Stimulated activated CD4-positive, alpha-beta T cell treated with anti-CD3 and anti-CD28 coated beads, Interleukin-1b, Interleukin-23, amount 100 ng/mL, for 1 hour (primary cell): ENCODE results near the gene ACTN1.

ENCODE experiments used
- DNase-seq, 2 donors: peaks; one replicate each; pipeline ENCODE4 v3.0.0-alpha.2; 2020; ENCODE audit warnings: low read depth in 2 of 2

The ACTN1 gene

DNA sequence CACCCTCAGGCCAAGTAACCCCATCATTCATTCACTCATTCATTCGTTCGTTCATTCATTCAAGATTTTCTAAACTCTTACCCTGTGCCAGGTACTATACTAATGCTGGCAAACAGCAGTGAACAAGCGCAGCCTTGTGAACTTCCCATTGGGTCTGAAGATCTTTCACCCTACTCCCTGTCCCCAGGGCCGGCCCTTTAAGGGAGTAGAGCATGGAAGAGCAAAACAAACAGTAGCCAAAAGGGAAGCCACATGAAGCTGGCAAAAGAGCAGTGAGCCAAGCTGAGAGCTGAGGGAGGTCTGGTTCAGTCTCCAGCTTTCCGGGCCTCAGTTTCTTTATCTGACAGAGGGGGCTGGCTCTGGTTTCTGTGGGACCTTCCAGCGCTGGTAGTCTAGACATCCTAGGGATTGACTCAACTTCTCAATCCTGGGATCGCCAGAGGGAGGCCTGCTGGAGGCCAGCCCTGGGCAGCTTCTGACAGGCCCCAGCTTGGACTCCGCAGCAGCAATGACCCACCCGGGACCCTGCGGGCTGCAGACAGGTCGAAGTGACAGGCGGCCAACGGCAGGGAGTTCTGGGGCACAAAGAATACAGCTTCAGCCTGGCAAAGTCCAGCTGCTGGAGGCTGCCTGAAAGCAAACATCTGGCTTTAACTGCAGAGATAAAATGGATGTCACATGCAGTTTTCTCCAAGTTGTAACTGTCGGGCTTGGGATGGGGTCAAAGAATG lies 27.1 kb downstream of the ACTN1 start:
- DNase-seq = no peak

DNA sequence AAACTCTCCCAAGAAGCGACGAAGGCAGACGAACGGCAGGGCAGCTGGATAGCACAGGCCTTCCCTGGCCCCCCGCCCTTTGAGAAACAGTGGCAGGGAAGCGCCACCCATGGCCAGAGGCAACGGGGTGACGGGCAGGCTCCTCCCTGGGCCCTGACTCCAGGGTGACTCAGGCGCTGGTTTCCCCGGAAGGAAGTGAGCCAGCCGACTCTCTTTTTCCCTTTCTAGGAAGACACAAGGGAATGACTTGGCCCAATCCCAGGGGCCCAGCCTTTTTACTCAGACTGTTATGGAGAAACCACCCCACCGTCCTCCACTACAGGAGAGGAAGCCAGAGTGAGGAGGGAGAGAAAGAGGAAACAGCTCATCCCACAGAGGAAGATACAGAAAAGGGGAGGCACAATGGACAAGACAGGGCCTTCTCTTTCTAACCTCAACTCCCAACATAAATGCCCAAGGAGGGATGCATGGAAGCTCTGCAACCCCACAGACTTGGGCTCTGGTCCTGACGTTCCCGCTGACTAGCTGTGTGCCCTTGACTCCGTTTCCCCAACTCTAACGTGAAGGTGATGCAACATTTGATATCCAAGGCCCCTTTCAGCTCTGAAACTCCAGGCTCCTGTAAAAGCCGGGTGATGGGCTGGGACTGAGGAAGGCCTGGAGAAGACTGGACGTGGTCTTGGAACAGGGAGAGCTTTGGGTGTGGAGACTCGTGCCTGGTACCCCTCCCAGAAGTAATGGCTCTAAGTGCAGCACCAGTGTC lies 27.9 kb downstream of the ACTN1 start:
- no peak for DNase-seq

DNA sequence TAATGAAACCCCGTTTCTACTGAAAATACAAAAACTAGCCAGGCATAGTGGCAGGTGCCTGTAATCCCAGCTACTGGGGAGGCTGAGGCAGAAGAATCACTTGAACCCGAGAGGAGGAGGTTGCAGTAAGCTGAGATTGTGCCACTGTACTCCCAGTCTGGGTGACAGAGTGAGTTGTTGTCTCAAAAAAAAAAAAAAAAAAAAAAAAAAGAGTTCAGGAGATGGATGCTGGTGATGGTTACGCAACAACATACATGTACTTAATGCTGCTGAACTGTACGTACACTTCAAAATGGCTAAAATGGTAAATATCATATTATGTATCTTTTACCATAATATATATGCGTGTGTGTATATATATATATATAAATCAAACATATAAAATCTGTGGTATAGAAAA lies 29.0 kb downstream of the ACTN1 start:
- DNase-seq = no peak

DNA sequence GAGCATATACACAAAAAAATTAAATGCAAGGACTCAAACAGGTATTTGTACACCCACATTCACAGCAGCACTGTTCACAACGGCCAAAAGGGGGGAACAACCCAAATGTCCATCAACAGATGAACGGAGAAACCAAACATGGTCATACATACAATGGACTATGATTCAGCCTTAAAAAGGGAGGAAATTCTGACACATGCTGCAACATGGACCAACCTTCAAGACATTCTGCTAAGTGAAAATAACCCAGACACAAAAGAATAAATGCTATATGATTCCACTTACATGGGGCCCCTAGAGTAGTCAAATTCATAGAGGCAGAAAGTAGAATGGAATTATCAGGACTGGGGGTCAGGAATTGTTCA lies 29.5 kb downstream of the ACTN1 start:
- DNase-seq = no peak

DNA sequence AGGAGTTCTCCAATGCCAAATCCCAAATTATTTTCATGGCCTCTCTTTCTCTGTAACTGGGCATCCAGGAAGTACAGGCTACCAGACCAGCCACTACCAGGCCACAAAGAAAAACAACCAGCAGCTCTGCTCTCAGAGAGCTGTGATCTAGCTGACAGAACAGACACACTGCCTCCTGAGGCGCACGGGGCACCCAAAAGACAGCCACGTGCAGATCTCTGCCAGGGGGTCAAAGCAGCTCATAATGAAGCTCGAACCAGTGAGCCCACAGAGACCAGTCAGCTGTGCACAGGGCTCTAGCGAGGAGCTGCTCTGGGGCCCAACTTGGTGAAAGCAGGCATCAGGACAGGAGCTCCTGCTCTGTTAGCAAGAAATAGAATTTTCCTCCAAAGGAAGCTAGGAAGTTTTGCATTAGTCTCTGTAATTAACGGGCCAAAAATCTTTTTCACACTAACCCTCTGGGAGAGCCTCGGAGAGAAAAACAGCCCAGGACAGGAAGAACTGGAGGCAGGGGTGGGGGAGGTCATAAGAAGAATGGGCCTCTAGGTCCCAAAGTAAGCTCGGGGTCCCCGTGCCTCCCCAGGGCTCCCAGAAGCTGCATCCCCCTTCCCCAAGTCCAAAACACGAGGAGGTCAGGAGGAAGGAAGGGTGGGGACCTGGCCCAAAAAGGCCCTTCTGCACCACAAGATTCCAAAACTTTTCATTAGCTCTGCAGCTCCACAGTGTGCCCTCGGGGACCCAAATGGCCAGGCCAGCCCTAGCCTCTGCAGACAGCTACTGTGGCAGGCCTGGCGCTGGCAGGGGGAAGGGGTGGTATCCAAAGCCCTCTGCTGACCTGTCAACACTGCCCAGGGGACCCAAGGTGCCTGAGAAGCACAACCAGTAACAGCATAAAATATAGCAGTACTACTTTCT lies 30.2 kb downstream of the ACTN1 start:
- no peak for DNase-seq

DNA sequence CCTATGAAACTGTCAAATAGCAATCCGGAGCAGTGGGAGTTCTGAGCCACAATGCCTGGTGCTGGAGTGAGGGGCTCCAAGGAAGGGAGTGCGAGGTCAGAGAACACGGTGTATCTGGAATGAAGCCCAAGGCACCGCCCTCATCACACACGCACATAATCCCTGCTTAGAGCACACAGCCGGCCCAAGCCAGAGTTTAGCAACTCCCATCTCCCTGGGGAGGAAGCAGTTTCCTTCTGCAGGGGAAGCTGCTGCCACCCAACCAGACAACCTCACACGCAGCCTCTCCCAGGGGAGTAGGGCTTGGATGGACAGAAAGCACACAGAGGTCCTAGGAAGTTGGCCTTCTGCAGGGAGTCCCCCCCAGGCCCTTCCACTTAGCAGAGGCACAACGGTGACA lies 31.3 kb downstream of the ACTN1 start:
- no peak for DNase-seq

DNA sequence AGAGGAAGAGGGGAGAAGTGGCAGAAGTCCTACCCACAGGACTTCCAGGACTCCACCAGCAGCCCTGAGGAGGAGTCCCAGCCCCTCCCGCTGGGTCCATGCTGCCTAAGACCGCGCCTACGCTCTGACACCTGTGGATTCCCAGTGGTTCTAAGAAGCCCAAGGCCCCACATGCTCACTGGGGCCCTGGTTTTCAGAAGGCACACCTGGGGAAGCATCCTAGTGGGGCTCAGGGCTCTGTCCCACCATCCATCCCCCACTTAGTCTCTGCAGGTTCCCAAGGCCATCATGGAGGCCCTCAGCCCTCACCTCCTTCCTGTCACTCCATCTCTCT lies 32.6 kb downstream of the ACTN1 start:
- DNase-seq = no peak

DNA sequence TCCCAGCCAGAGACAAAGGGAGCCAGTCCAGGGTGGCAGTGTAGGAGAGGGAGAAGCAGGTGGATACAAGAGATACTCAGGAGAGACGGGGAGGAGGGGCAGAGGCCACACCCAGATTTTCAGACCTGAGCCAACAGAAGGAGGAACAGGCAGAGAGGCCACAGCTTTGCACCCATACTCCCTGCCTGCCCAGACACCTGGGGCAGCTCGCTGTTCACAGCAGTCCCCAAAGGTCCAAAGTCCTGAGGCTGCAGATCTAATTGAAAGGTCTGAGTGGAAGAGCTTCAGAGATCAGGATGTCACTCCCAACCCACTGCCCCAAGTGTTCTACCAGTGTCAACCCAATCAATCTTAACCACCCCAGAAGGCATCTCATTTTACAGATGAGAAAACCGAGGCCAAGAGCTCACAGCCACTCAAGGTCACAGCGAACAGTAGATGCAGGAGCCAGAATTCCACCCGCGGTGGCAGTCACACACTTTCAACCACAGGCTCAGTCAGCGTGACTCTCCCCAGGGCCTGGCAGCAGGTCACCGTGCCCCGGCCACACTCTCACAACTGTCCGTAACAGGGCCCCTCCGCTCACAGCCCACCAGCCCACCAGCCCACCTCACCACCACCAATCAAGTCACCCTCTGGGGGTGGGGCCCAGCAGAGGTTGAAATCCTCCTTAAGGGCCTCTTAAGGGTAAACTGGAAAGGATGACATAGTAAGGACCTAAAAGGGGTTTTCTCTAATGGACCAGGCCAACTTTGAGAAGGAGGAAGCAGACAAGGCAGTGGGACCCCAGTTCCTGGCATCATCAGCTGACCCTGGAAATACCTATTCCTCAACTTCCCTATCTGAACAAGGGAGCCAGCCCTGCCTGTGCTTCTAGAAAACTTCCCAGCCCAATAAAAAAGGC lies 33.3 kb downstream of the ACTN1 start:
- no peak for DNase-seq

DNA sequence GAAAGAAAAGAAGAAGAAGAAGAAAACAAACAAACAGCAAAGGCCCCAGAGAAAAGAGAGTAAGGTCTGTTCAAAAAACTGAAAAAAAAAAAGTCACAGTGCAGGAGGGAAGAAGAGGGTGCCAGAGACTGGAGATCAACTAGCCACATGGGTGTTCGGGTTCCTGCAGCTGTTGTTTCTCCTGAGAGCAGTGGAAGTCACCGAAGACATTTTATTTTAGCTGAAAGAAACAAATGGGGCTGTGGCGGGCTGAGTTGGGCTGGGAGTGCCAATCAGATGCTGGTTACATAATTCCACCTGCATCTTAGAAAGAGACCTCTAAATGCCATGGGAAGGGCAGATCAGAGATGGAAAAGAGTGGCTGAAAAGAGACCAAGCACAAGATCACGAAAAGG lies 33.9 kb downstream of the ACTN1 start:
- DNase-seq = no peak

DNA sequence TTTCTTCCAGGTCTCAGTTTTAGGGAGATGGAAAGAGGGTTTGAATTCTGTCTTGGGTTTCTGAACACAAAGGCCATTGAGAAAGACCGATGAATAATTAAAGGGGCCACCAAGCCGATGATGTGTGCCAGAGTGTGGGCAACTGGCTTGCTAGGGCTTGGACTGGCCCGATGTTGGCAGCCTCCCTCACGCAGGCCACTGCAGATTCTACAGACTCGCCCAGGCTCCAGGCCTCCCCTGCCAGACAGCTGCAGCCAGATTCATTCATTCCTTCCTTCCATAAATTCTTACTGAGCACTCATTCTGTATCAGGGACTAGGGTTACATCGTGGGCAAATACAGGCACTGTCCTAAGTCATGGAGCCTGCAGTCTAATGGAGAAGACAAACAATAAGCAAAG lies 34.9 kb downstream of the ACTN1 start:
- no peak for DNase-seq

DNA sequence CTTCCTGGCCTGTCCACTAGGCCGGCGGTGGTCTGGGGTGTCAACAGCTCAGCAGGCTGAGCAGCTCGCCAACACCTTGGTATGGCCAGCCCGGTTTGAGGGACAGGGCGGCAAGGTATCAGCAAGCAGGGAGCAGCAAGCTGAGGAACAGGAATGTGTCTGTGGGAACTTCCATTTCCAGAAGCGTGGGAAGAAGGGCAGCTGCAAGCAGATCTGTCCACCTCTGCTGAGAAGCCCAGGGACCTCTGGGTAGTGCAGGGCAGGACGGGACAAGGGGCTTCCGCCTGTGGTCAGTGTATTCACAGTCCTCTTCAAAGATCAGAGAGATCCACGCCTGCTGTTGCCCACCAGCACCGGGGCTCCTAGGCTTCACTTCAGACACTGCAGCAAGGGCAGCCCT lies 36.0 kb downstream of the ACTN1 start:
- no peak for DNase-seq

DNA sequence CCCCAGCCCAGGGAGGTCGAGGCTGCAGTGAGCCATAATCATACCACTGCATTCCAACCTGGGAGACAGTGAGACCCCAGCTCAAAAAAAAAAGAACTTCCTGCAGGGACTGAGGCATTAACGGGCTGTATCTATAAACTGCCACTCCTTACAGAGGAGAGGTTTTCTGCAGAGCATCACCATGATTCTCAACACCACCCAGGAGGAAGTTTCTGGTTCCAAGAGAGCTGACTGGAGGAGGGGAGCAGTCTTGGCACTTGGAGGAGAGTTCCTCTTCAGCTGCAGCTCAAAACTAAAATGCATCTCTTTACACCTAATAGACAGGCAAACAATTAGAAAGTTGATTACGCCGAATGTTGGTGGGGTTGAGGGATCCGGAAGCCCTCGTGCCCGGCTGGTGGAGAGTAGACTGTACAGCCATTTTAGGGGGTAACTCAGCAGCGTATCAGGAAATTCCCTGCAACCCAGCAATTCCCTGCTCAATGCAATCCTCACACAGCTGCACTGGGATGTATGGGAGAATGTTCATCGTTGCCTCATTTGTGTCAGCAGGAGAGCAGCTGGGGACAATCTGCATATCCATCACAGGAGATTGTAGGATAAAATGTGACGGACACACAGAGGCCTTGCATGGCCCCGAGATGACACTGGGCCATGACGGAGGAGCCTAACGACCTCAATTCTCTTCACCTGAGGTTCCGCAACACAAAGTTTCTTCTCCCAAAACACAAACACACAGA lies 36.6 kb downstream of the ACTN1 start:
- no peak for DNase-seq

DNA sequence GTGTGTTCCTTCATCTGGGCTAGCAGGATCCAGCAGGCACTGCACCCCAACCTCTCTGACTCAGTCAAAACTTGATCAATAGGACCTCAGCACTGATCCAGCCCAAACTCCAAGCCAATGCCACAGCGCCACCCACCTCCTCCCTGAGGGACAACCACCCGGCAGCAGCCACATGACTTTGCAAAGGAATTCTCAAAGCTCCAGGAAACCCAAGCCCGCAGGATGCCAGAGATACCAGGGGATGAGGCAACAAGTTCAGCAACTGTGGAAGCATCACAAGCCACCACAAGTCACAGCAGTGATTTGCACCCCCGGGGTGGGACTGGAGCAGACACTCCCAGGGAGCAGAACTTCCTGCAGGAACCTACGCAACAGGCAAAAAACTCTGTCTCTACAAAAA lies 37.3 kb downstream of the ACTN1 start:
- DNase-seq = no peak

DNA sequence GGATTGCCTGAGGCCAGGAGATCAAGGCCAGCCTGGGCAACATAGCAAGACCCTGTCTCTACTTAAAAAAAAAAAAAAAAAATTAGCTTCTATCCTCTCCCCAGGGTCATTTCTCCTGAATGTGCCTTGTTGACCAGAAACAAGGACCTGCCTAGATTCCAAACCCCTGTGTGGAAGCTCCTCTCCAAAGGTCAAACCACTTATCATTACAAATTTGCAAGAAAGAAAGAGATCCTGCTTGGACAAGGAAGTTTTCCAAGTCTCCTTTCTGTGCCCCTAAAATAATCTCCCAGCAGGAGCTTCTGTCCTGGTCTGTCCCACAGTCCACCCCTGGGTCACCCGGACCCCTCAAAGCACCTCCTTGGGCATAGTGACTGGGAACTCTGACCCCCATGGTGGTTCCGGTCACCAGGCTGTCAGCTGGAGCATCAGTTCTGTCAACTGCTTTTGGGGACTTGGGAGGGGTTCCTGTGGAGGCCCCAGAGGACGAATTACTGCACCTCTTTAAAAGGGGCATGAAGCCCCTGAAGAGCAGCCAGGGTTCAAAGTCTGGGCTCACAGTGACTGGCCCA lies 38.4 kb downstream of the ACTN1 start:
- no peak for DNase-seq

DNA sequence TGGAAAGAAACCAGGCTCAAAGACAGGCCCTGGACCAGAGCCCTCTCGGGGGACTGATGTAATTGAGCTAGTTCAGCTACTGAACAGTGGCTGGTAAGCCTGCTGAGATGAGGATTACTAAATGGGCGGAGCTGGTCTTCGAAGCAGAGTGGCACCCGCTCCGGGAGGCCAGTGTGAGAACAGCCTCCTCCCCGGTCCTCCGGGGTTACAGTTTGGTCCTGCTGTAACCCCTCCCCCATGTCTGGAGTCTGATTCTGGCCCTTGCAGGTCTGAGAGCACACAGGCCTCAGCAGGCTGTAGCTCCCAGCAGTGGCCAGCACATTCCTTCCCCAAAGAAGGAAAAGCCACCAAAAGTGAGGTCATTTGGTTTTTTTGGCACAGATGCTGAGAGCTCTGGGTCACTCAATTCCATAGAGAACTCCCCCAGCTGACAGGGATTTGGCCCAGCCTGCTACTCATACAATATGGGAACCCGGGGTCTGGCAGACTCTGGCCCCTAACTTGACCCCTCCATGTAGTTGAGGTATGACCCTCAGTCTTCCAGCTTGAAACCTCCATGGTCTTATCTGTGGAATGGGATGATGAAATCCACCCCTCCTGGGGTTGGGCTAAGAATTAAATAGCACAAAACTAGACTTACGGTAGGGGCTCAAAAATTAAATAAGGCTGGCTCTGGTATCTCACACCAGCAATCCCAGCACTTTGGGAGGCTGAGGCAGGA lies 39.0 kb downstream of the ACTN1 start:
- DNase-seq = no peak

DNA sequence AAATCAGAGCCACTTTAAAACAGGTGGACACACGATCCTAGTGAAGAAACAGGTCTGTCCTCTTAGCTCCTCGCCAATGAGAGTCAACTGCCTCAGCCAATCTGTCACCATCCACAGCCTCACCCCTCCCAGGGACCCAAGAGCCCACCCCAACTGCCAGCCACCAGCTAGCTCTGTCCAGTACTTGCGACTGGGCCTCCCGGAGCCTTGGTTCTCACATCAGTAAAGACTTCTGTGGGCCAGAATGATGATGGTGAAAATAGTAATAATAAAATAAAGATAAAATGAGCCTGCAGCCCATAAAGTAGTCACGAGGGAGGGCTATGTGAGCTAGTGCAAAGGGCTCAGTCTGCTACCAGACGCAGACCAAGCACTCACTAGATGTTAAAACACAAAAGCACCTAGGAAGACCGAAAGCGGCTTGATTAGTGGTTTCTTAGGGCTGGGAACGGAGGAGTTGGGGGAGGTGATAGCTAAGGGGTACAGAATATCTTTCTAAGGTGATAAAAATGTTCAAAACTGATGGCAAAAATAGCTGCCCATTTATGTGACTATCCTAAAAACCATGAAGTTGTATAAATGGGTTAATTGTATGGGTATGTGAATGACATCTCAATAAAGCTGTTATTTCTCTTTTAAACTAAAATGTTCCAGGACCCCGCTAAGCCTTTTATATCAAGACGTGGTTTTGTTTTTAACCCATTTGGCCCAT lies 39.8 kb downstream of the ACTN1 start:
- DNase-seq = no peak

DNA sequence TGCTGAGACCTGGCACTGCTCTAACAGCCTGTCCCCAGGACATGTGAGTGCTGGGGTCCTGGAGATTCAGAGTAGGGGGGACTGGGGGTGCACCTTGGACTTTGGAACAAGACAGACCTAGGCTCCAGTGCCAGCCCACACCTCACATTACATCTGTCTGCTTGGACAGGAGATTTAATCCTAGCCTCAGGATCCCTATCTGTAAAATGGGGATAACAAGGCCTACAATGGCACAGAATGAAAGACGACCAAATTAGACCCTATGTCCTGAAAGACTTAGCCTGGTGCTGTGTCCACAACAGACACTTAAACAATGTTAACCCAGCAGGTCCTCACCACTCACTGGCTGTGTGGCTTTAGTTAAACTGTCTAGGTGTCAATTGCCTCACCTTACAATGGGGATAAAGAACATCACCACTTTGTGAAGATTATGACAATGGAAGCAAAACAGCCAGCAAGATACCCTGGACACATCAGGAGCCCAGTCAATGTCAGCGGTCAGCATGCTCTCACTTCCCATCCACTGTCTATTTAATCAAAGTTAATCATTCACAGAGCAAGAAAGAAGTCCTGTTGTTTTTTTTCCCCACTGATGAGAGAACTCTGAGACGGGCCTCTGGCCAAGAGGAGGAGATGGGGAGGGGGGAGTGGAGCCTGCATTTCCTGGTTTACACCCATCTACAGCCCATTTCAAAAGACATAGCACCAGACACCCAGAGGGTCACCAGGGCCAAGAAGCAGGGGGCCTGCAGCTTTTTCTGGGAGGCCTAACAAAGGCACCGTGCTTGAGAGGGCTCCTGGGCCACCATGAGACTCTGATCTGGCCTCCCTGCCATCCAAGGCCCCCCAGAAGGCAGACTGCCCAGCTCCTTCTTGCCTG lies 40.6 kb downstream of the ACTN1 start:
- no peak for DNase-seq
